Neural progenitor cell (in vitro differentiated cells): Measurements from ENCODE around the gene BCL2L14. TPM values are rescaled to one million over a fixed set of nuclear protein-coding genes. Genes with fewer than 3 reads are reported as not detected.
"Not testable (repeated sequence)": the region's sequence is repeated elsewhere in the genome, so short reads cannot be mapped to it uniquely, and the experiment has no call there.

Experiments
- DNase-seq: peaks from one replicate; pipeline ENCODE4 v3.0.0-alpha.2; 2016; ENCODE audit warnings: low spot score
- H2AFZ ChIP-seq: fragments of 200-600 bp; sonication (generic); replicated peaks from 2 replicates; pipeline ENCODE4 v1.6.1; 2016; ENCODE audit warnings: antibody characterized with exemption
- H3F3A ChIP-seq: fragments of 200-600 bp; sonication (generic); 2 replicates; pipeline ENCODE4 v1.6.1; 2016; ENCODE audit warnings: antibody characterized with exemption, low read depth
- H3K27ac ChIP-seq: fragments of 200-600 bp; sonication (generic); 2 replicates; pipeline ENCODE4 v1.5.1; 2016; ENCODE audit warnings: mild to moderate bottlenecking
- H3K27me3 ChIP-seq: fragments of 200-600 bp; sonication (generic); 2 replicates; pipeline ENCODE4 v1.6.1; 2016; ENCODE audit warnings: mild to moderate bottlenecking, moderate library complexity
- H3K36me3 ChIP-seq: fragments of 200-600 bp; sonication (generic); 2 replicates; pipeline ENCODE4 v1.5.1; 2016
- H3K4me1 ChIP-seq: fragments of 200-600 bp; sonication (generic); 2 replicates; pipeline ENCODE4 v1.6.1; 2016; ENCODE audit warnings: mixed run types
- H3K4me2 ChIP-seq: fragments of 200-600 bp; sonication (generic); 2 replicates; pipeline ENCODE4 v1.6.1; 2016
- H3K4me3 ChIP-seq: fragments of 200-600 bp; sonication (generic); 2 replicates; pipeline ENCODE4 v1.5.1; 2016
- H3K79me2 ChIP-seq: fragments of 200-600 bp; sonication (generic); 2 replicates; pipeline ENCODE4 v1.6.1; 2016; ENCODE audit warnings: low read depth
- H3K9ac ChIP-seq: fragments of 200-600 bp; sonication (generic); 2 replicates; pipeline ENCODE4 v1.6.1; 2016
- H3K9me3 ChIP-seq: fragments of 200-600 bp; sonication (generic); 2 replicates; pipeline ENCODE4 v1.5.1; 2016; ENCODE audit warnings: low read depth
- H4K20me1 ChIP-seq: fragments of 200-600 bp; sonication (generic); 2 replicates; pipeline ENCODE4 v1.6.1; 2016; ENCODE audit warnings: low read depth
- H3K27ac Mint-ChIP-seq: 3 replicates; pipeline ENCODE4 v1.8.0; 2021; ENCODE audit warnings: mixed read lengths
- H3K27me3 Mint-ChIP-seq: 2 replicates; pipeline ENCODE4 v1.8.0; 2022; ENCODE audit warnings: low read depth, mild to moderate bottlenecking, inconsistent platforms, moderate library complexity, mixed read lengths; ENCODE audit not compliant: insufficient read depth
- H3K36me3 Mint-ChIP-seq: 3 replicates; pipeline ENCODE4 v1.8.0; 2021; ENCODE audit warnings: mixed read lengths
- H3K4me1 Mint-ChIP-seq: 3 replicates; pipeline ENCODE4 v1.8.0; 2021; ENCODE audit warnings: mixed read lengths
- H3K4me3 Mint-ChIP-seq: 3 replicates; pipeline ENCODE4 v1.8.0; 2021; ENCODE audit warnings: mild to moderate bottlenecking, moderate library complexity, mixed read lengths
- H3K9me3 Mint-ChIP-seq: 3 replicates; pipeline ENCODE4 v1.8.0; 2020; ENCODE audit warnings: mixed read lengths
- CTCF ChIP-seq: fragments of 200-600 bp; sonication (generic); IDR thresholded peaks from 2 replicates; pipeline ENCODE4 v1.5.1; 2017; ENCODE audit warnings: antibody characterized with exemption, mild to moderate bottlenecking
- EZH2 ChIP-seq: fragments of 200-600 bp; sonication (generic); IDR thresholded peaks from 2 replicates; pipeline ENCODE4 v1.6.1; 2017; ENCODE audit warnings: antibody characterized with exemption, mild to moderate bottlenecking, moderate library complexity
- EZH2phosphoT487 ChIP-seq: fragments of 200-600 bp; sonication (generic); IDR thresholded peaks from 2 replicates; pipeline ENCODE4 v1.6.1; 2017; ENCODE audit warnings: antibody characterized with exemption
- total RNA-seq: library from RNA; depleted of rRNA; stranded (reverse); fragments of >200 nt; gene quantifications from 2 replicates; pipeline ENCODE4 v1.2.3, GENCODE V29; 2015; ENCODE audit warnings: low replicate concordance

BCL2L14 gene
- total RNA-seq, 1 donor from 2014 or later: not detected

- TF ChIP-seq CTCF (no peak), EZH2 (no peak), EZH2phosphoT487 (no peak)
- H3K9me3 ChIP-seq: no peaks in the 10 kb centered on the region
- Mint-ChIP-seq H3K36me3 (peaks cover 42% of the 10 kb centered on the region), H3K9me3 (no peaks in the 10 kb centered on the region), H3K4me1 (no peaks in the 10 kb centered on the region), H3K27me3 (no peaks in the 10 kb centered on the region), H3K27ac (no peak overlapping the region), H3K4me3 (no peak overlapping the region)
- peaks cover 8% of the 10 kb centered on the region for H3K4me1 ChIP-seq
- H2AFZ ChIP-seq: no peak overlapping the region
- no peaks in the 10 kb centered on the region for H3K79me2 ChIP-seq
- H3K36me3 ChIP-seq: peaks cover 11% of the 10 kb centered on the region
- no peaks in the 10 kb centered on the region for H3K27me3 ChIP-seq
- H3K4me3 ChIP-seq: no peak overlapping the region
- no peak for DNase-seq
- H3K9ac ChIP-seq: no peak overlapping the region
- no peak overlapping the region for H3K27ac ChIP-seq
- no peak overlapping the region for H3K4me2 ChIP-seq
- no peaks in the 10 kb centered on the region for H4K20me1 ChIP-seq
- peaks cover 5% of the 10 kb centered on the region for H3F3A ChIP-seq
Observed at GRCh38 chr12:12133785-12134184, 63.0 kb downstream of the BCL2L14 start.

GRCh38 chr12:12138203-12139154, 67.7 kb downstream of the BCL2L14 start:
- peaks cover 25% of the 10 kb centered on the region for H3K36me3 Mint-ChIP-seq

GRCh38 chr12:12141000-12141399, 70.3 kb downstream of the BCL2L14 start:
- Histone ChIP-seq H3F3A (peaks cover 19% of the 10 kb centered on the region), H3K27ac (peak overlapping the region; percentile 68), H4K20me1 (peaks cover 18% of the 10 kb centered on the region), H3K4me2 (no peak overlapping the region), H3K79me2 (peaks cover 17% of the 10 kb centered on the region), H3K4me1 (peaks cover 19% of the 10 kb centered on the region), H3K36me3 (no peaks in the 10 kb centered on the region), H3K27me3 (no peaks in the 10 kb centered on the region), H3K4me3 (no peak overlapping the region), H3K9me3 (no peaks in the 10 kb centered on the region), H3K9ac (no peak overlapping the region), H2AFZ (no peak overlapping the region)
- Mint-ChIP-seq H3K9me3 (no peaks in the 10 kb centered on the region), H3K27me3 (no peaks in the 10 kb centered on the region), H3K4me3 (no peak overlapping the region), H3K27ac (no peak overlapping the region), H3K36me3 (peaks cover 25% of the 10 kb centered on the region), H3K4me1 (no peaks in the 10 kb centered on the region)
- no peak for DNase-seq
- TF ChIP-seq CTCF: no peak
- TF ChIP-seq EZH2phosphoT487: no peak
- no peak for TF ChIP-seq EZH2

More at GRCh38 chr12:12138203-12139154, 67.7 kb downstream of the BCL2L14 start:
- Histone ChIP-seq H3F3A (peaks cover 15% of the 10 kb centered on the region), H4K20me1 (peaks cover 18% of the 10 kb centered on the region), H3K9me3 (no peaks in the 10 kb centered on the region), H3K4me3 (no peak overlapping the region), H2AFZ (no peak overlapping the region), H3K27me3 (no peaks in the 10 kb centered on the region), H3K4me2 (no peak overlapping the region), H3K36me3 (peaks cover 4% of the 10 kb centered on the region), H3K27ac (no peak overlapping the region), H3K4me1 (peaks cover 23% of the 10 kb centered on the region), H3K9ac (no peak overlapping the region), H3K79me2 (peaks cover 12% of the 10 kb centered on the region)
- Mint-ChIP-seq H3K4me1 (no peaks in the 10 kb centered on the region), H3K27me3 (no peaks in the 10 kb centered on the region), H3K9me3 (no peaks in the 10 kb centered on the region), H3K27ac (no peak overlapping the region), H3K4me3 (no peak overlapping the region)
- TF ChIP-seq EZH2 (no peak), EZH2phosphoT487 (no peak), CTCF (no peak)
- DNase-seq: no peak

- H3K27me3 Mint-ChIP-seq, H3K9me3 Mint-ChIP-seq, H3K27me3 ChIP-seq, H3K4me3 ChIP-seq, H3K4me3 Mint-ChIP-seq, H3K4me1 Mint-ChIP-seq, H3K4me2 ChIP-seq, H3K27ac Mint-ChIP-seq, H2AFZ ChIP-seq, H3K9me3 ChIP-seq, DNase-seq, H3K9ac ChIP-seq, H3K27ac ChIP-seq: not testable (repeated sequence)
- Histone ChIP-seq H3F3A (peaks cover 19% of the 10 kb centered on the region), H4K20me1 (peaks cover 14% of the 10 kb centered on the region), H3K79me2 (peaks cover 15% of the 10 kb centered on the region), H3K4me1 (peaks cover 19% of the 10 kb centered on the region), H3K36me3 (peaks cover 15% of the 10 kb centered on the region)
- peaks cover 32% of the 10 kb centered on the region for H3K36me3 Mint-ChIP-seq
Observed at GRCh38 chr12:12144531-12144930, 73.8 kb downstream of the BCL2L14 start.
